Measurements from ENCODE around the gene RIOK3. TPM values are rescaled to one million over a fixed set of nuclear protein-coding genes. Genes with fewer than 3 reads are reported as not detected.
A peak's percentile ranks its signal among the peaks of the same experiment; 100 is the strongest.

The RIOK3 gene
- polyA plus RNA-seq, 3 donors = 33.1 to 37.2 (median 35.0) TPM

DNA sequence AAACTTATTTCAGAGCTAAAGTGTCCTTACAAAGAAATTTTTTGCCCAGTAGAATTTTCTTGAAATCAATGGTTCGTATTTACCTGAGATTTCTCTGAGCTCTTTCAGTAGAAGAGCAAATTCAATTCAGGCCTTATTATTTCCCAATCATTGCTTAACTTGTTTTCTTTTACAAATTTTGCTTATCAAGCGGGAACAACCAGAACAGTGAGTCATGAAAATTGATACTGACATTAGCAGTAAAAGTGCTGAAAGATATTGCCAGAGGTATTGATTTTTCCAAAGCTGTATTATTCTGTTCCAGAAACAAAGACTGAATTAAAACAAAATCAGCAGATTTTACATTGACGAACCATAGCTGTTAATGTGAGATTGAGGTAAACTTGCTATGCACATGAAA lies 10.1 kb upstream of the RIOK3 start:
- no peak overlapping the region for H3K27ac ChIP-seq (ENCODE audit: low read depth, low read length)
- WGBS, 3 donors = 32 to 88% (median 78%) methylated on average over 3 of the region's 3 CpGs

GRCh38 chr18:23448291-23448690 lies 4.8 kb upstream of the RIOK3 start:
- 87 to 93% (median 93%) methylated on average over 1 of the region's 1 CpG for WGBS, 3 donors
- H3K27ac ChIP-seq (ENCODE audit: low read depth, low read length) = no peak overlapping the region

GRCh38 chr18:23450022-23450421 lies 3.1 kb upstream of the RIOK3 start:
- 59 to 73% (median 72%) methylated on average over 4 of the region's 4 CpGs for WGBS, 3 donors
- no peak overlapping the region for H3K27ac ChIP-seq (ENCODE audit: low read depth, low read length)

GRCh38 chr18:23451011-23451410 lies 2.1 kb upstream of the RIOK3 start:
- no peak overlapping the region for H3K27ac ChIP-seq (ENCODE audit: low read depth, low read length)
- WGBS, 3 donors = 93 to 96% (median 96%) methylated on average over 18 of the region's 18 CpGs

DNA sequence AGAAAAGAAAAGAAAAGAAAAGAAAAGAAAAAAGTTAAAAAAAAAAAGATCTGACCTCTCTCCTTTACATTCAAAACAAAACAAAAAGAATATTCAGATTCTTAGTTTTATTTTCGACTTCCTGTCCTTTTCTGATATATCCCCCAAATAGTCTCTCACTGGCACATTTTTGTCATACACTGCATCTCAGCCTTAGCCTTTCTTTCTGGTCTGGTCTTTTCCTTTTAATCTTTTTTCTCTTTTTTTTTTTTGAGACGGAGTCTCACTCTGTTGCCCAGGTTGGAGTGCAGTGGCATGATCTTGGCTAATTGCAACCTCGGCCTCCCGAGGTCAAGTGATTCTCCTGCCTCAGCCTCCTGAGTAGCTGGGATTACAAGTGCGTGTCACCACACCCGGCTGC lies 1.6 kb upstream of the RIOK3 start:
- 94 to 96% (median 94%) methylated on average over 6 of the region's 6 CpGs for WGBS, 3 donors
- no peak overlapping the region for H3K27ac ChIP-seq (ENCODE audit: low read depth, low read length)

DNA sequence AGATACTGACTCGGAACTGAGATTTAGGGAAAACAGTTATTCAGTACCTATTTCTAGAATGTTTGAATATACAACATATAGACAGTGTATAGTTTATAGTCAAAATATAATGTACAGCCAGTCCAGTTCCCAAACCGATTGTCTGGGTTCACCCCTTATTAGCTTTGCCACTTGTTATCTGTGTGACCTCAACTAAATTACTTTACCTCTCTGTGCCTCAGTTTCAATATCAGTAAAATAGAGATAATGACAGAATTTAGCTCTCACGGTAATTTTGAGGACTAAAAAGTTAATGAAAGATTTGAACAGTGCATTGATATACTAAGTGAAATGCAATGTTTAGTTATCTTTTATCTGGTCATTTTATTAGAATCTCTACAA lies 750 bp upstream of the RIOK3 start:
- 43 to 61% (median 52%) methylated on average over 3 of the region's 3 CpGs for WGBS, 3 donors
- H3K27ac ChIP-seq (ENCODE audit: low read depth, low read length) = no peak overlapping the region

DNA sequence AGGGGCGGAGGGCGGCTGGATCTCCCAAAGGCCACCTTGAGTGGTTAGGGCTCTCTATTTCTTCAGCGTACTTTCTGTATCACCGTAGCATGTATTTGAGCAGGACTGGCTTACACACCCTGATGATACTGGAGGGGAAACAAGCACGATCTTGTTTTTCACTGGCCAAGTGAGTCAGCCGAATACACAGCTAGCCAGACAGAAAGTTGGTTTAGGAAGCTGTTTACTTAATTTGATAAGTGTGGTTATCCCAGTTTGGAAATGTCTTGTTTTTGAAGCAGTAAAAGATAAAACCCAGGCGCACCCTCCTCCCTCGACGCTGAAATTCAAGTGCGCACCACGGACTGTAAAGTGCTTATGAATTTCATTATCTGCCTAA lies 582 bp downstream of the RIOK3 start:
- peak overlapping the region; percentile 68 for H3K27ac ChIP-seq (ENCODE audit: low read depth, low read length)
- WGBS, 3 donors = 1 to 2% (median 1%) methylated on average over 11 of the region's 11 CpGs

GRCh38 chr18:23456835-23457234 lies 3.7 kb downstream of the RIOK3 start:
- no peak overlapping the region for H3K27ac ChIP-seq (ENCODE audit: low read depth, low read length)
- WGBS, 3 donors = 90 to 91% (median 90%) methylated on average over 2 of the region's 2 CpGs

DNA sequence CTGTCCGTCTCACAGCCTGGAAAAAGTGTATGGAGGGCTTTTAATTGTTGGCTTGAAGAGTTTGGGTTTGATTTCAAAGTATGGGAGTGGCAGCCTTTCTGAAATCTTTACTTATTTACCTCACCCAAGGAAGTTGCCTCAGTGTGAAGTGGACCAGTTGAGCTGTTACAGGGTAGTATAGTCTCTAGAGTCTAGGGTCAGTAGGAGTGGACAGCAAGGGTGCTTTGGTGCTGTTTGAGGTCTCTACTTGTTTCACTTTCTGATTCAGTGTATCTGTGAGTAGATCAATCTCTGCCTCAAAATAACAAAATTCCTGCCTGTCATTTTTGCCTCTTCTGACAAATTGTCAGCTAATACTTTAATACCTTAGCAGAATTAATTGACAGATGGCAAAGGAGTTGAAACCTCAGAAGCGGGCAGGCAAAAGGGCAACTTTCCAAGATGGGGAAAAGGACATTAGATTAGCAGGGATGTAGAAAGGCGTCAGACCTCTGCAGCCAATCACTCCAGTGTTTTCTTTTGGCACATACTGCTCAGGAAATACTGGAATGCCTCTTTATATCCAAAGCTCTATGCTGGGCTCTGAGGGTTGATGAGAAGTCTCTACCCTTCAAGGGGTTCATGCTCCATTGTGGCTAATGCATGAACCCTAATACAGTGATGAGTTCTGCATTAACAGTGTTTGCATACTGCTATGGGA lies 5.9 kb downstream of the RIOK3 start:
- no peak overlapping the region for H3K27ac ChIP-seq (ENCODE audit: low read depth, low read length)
- 55 to 81% (median 80%) methylated on average over 3 of the region's 3 CpGs for WGBS, 3 donors

DNA sequence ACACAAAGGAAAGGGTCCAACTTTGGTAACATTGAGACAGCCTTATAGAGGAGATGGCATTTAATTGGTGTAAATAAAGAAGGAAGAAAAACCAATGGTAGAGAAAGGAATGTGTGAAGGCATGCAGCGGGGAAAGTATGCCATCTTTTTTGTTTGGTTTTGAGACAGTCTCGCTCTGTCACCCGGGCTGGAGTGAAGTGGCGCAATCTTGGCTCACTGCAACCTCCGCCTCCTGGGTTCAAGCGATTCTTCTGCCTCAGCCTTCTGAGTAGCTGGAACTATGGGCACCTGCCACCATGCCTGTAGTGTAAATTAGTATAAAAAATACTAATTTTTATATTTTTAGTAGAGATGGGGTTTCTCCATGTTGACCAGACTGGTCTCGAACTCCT lies 6.4 kb downstream of the RIOK3 start:
- WGBS, 3 donors = 65 to 91% (median 80%) methylated on average over 7 of the region's 7 CpGs

DNA sequence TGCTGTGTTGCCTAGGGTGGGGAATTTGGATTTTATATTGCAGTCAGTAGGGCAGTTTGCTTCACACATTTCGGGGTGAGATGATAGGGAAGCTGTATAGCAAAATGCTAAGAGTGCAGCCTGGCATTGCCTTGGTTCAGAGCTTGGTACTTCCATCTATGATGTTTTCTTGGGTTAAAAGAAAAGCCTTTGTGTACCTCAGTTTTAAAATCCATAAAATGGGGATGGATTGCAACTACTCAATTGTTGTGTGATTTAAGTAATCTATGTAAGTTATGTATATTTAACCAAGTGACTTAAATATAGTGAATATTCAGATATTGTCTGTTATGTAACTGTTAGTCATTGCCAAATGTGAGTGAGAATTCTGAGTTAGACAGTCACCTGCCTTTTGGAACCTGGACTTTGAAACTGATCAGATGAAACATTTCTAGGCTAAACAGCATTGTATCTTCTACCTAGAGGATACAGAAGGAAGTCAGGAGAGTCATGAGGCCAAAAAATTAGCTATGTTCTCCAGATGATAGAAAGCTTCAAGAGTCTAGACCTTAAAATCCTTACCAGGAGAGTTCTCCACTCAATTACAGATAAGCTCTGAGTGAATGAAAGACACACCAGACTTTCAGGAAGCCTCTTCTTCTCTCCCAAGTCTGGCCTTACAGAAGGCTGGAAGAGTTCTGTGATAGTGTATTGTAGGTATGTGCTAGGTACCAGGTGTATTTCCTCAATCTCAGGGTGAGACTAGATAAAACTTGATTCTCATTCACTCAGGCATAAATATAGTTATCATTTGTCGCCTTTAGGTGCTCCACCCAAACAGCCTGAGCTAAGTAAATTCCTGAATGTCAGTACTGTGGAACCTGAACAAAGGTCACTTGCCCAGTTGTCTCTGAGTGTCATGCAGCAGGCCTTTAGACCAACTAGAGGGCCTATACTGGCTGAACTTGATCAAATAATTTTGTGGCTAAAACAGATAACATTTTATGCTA lies 7.5 kb downstream of the RIOK3 start:
- WGBS, 3 donors = 59 to 87% (median 87%) methylated on average over 2 of the region's 2 CpGs
- no peak overlapping the region for H3K27ac ChIP-seq (ENCODE audit: low read depth, low read length)

More for the DNA sequence above, 6.4 kb downstream of the RIOK3 start:
- H3K27ac ChIP-seq (ENCODE audit: low read depth, low read length) = no peak overlapping the region

GRCh38 chr18:23462876-23463275 lies 9.8 kb downstream of the RIOK3 start:
- WGBS, 3 donors = 50 to 78% (median 53%) methylated on average over 2 of the region's 2 CpGs
- H3K27ac ChIP-seq (ENCODE audit: low read depth, low read length) = no peak overlapping the region

DNA sequence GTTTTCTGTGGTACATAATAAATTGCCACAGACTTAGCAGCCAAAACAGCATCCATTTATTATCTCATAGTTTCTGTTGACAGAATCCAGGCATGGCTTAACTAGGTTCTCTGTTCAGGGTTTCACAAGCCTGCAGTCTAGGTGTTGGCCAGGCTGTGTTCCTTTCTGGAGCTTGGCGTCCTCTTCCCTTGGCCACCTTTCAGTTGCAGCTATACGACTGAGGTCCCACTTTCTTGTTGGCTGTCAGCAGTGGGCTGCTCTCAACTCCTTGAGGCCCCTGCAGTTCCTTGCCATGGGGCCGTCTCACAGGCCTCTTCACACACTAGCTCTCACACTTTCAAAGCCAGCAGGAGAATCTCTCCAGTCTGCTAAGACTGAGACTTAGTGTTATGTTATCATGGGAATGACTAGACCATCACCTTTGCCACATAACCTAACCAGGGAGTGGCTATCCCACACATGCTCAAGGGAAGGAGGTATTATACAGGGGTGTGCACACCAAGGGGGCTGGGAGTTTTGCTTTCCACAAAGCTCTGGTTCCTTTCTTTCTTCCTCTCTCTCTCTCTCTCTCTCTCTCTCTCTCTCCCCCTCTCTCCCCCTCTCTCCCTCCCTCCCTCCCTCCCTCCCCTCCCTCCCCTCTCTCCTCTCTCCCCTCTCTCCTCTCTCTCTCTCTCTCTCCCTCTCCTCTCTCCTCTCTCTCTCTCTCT lies 15.8 kb downstream of the RIOK3 start:
- WGBS, 3 donors = 64 to 83% (median 74%) methylated on average over 3 of the region's 3 CpGs
- H3K27ac ChIP-seq (ENCODE audit: low read depth, low read length) = no peak overlapping the region

GRCh38 chr18:23470620-23471387 lies 17.7 kb downstream of the RIOK3 start:
- 94 to 100% (median 100%) methylated on average over 2 of the region's 2 CpGs for WGBS, 3 donors
- H3K27ac ChIP-seq (ENCODE audit: low read depth, low read length) = no peak overlapping the region

GRCh38 chr18:23471486-23471885 lies 18.4 kb downstream of the RIOK3 start:
- WGBS, 3 donors = 93 to 94% (median 93%) methylated on average over 6 of the region's 6 CpGs
- H3K27ac ChIP-seq (ENCODE audit: low read depth, low read length) = no peak overlapping the region

GRCh38 chr18:23479829-23480505 lies 26.9 kb downstream of the RIOK3 start:
- no peak overlapping the region for H3K27ac ChIP-seq (ENCODE audit: low read depth, low read length)
- 44 to 85% (median 60%) methylated on average over 3 of the region's 3 CpGs for WGBS, 3 donors

- no peak overlapping the region for H3K27ac ChIP-seq (ENCODE audit: low read depth, low read length)
- 64 to 68% (median 65%) methylated on average over 8 of the region's 8 CpGs for WGBS, 3 donors
Measured at GRCh38 chr18:23484561-23485182, 31.6 kb downstream of the RIOK3 start.
